GM19324 (cell line): ENCODE results near the gene ZSCAN32.

Source experiments
- ATAC-seq: cut with Tn5 transposase; IDR thresholded peaks from one replicate; pipeline ENCODE4 v1.9.1; 2021; ENCODE audit warnings: mild to moderate bottlenecking, moderate library complexity; ENCODE audit not compliant: unreplicated experiment, low FRiP score

ZSCAN32 gene

DNA sequence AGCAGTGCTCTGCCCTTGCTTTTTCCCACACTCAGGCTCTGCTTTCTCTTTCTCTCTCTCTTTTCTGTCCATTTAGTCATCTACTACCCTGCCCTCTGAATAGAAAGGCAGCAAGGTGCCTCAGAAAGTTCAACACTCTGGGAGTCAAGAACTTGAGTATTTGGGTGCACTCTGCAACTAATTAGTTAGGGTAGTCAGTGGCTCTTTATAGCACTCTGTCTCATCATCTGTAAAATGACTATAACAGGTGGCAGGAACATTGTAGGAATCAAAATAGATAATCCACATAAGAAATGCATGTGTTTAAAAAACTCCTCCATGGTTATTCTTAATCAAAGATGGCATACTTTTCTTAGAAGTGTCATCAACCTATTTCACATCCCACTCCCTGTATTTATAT is 37.9 kb downstream of the ZSCAN32 start:
- no peak for ATAC-seq

- no peak for ATAC-seq
Measured at GRCh38 chr16:3358871-3359270, 41.9 kb downstream of the ZSCAN32 start.

DNA sequence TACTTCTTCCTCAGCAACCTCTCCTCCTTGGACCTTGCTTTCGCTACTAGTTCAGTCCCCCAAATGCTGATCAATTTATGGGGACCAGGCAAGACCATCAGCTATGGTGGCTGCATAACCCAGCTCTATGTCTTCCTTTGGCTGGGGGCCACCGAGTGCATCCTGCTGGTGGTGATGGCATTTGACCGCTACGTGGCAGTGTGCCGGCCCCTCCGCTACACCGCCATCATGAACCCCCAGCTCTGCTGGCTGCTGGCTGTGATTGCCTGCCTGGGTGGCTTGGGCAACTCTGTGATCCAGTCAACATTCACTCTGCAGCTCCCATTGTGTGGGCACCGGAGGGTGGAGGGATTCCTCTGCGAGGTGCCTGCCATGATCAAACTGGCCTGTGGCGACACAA is 44.7 kb downstream of the ZSCAN32 start:
- no peak for ATAC-seq

GRCh38 chr16:3355589-3355988 is 45.2 kb downstream of the ZSCAN32 start, which contains the start of gene OR2C1:
TSS of gene OR2C1 (plus strand) at chr16:3355889. CDS start at chr16:3355941, 52 bp downstream.
- ATAC-seq = no peak

GRCh38 chr16:3349175-3349574 is 51.6 kb downstream of the ZSCAN32 start:
- ATAC-seq = no peak

DNA sequence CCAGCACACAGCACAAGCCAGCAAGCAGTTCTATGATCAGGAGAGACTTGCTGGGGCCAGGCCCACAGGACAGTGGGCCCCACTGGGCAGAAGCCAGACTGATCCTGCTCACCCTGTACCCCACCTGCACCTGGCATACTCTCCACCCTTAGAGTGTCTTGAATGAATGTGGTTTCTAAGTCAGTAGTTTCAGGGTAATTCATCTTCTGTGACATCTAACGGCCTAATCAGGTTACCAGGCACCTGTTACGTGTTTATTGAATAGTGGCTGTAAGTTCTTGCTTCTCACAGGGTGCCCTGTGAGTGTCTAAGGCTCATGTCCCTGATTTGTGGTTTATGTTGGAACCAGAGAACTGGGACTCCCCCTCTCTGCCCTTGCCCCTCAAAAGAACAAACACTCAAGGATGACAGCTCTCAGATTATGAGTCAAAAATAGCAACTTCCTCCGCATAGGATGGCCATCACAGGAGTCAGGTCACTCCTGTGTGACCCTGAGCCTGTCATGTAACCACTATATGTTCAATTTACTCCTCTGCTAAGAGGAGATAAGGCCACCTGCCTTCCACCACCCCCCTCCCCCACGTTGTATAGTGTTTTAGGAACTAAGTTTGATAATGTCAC is 52.1 kb downstream of the ZSCAN32 start:
- no peak for ATAC-seq

DNA sequence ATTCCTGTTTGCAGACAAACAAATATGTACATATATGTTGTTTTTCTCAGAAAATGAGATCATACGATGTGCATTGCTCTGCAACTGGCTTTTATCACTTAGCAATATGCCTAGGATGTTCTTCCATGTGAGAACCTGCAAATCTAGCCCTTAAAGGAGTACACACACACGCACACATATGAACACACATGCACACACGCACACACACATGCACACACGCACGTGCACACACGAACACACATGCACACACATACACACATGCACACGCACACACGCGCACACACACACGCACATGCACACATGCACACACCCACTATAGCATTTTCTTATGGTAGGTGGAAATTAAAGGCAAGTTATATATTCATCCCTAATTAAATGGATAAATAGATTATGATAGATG is 53.2 kb downstream of the ZSCAN32 start:
- ATAC-seq = no peak

- ATAC-seq = no peak
Measured at GRCh38 chr16:3346041-3346440, 54.8 kb downstream of the ZSCAN32 start.
